Stimulated activated CD4-positive, alpha-beta T cell treated with anti-CD3 and anti-CD28 coated beads, Interleukin-4, amount 100 ng/mL, for 1 hour (primary cell): ENCODE results near the gene PATL1.
"Not testable (repeated sequence)": the region's sequence is repeated elsewhere in the genome, so short reads cannot be mapped to it uniquely, and the experiment has no call there.

Experiments used
- DNase-seq: peaks from one replicate; pipeline ENCODE4 v3.0.0-alpha.2; 2020

PATL1 gene, protein sequence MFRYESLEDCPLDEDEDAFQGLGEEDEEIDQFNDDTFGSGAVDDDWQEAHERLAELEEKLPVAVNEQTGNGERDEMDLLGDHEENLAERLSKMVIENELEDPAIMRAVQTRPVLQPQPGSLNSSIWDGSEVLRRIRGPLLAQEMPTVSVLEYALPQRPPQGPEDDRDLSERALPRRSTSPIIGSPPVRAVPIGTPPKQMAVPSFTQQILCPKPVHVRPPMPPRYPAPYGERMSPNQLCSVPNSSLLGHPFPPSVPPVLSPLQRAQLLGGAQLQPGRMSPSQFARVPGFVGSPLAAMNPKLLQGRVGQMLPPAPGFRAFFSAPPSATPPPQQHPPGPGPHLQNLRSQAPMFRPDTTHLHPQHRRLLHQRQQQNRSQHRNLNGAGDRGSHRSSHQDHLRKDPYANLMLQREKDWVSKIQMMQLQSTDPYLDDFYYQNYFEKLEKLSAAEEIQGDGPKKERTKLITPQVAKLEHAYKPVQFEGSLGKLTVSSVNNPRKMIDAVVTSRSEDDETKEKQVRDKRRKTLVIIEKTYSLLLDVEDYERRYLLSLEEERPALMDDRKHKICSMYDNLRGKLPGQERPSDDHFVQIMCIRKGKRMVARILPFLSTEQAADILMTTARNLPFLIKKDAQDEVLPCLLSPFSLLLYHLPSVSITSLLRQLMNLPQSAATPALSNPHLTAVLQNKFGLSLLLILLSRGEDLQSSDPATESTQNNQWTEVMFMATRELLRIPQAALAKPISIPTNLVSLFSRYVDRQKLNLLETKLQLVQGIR

DNA sequence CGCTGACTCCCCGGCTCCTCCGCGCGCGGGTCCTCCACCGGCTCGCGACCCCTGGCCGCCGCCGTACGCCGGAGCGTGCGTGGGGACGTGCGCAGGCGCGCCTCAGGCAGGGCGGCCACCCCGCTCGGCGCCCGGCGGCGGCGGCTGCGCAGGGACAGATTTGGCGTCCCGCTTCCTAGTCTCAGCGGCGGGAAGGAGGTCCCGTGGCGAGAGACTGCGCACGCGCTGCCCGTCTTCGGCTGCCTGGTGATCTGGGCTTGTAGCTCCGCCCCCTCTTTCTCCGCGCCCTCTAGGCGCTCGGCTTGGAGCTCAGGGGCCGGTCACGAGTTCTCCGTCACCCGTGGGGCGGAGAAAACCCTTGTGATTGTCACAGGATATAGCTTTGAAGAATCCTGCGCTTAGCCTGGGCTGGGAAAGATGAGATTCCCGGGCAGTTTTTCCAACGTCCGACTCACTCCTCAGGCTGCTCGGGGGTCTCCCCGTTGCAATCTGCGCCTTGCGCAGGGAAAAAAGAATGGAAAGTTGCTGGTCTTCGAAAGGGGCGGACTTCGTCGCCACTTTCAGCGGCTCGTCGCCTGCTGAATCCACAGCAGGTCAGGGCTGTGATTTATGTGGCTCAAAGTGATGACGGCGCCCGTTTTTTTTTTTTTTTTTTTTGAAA lies at the start of gene PATL1:
Gene PATL1, minus strand, starts transcription at position 88 of the 661 bp plus-strand sequence. CDS start 142 bp downstream, outside the sequence.
- DNase-seq: peak; percentile 99

- DNase-seq: no peak
These were observed 47.2 kb upstream of the PATL1 start for GRCh38 chr11:59716051-59716450.

DNA sequence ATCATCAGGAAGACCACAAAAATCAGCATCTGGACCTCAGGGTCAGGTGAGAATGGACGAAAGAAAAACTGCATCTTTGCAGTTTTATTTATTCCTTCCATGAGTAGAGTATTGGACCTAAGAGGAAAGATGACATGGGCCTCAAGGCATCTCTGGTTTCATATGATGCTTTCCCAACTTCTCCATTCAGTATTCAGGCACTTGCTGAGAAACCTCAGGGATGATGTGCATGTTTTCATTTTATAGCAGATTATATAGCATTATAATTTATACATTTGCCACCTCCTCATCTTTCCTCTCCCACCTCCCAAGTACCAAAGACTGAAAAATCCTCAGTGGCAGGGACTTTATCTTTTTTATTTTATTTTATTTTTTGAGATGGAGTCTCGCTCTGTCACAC lies 44.9 kb upstream of the PATL1 start, which contains the start of gene OR10V1:
Gene OR10V1, minus strand, starts transcription at position 101 of the 400 bp plus-strand sequence. Its CDS starts 0 bp downstream, at position 101.
- no peak for DNase-seq

DNA sequence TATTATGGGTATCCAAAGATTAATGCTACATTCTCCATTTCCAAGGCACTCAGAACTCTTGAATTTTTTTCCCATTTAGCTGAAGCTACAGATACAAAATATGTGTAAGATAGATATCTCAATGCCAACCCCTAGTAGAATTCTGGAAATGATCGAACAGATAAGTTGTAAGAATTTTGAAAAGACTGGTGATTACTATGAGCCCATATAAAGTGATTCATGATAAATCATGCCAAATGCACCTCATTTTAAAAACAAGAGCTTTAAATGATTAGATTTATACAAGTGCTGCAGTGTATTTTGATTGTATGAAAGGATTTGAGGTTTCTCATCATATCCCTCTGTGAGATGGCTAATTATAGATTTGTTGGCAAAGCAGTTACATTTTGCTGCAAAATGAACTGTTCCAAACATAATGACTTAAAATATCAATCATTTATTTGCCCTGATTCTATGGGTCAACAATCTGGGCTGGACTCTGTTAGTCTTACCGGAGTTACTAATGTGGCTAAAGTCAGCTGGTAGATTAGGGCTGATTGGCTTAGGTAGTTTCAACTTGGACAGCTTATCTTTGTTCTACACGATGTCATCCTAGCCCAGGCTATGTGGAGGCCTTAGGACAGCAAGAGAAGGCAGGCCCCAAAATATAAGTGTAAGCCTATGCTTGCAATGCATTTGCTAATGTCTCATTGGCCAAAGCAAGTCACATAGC lies 41.5 kb upstream of the PATL1 start:
- no peak for DNase-seq

DNA sequence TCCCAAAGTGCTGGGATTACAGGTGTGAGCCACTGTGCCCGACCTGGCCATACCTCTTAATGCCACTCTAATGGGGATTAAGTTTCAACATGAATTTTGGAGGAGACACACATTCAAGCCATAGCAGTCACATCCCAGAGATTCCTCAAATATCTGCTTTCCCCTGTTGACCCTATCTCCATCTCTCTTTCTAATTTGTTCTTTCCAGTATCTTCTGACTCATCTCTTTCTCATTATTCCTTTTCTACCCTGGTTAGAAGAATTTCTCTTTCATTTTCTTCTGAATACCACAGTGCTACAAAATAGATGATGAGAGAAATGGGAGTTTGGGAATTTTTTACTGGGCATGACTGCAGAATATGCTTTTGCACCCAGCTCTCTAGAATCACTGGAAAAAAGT lies 39.7 kb upstream of the PATL1 start:
- DNase-seq: no peak

DNA sequence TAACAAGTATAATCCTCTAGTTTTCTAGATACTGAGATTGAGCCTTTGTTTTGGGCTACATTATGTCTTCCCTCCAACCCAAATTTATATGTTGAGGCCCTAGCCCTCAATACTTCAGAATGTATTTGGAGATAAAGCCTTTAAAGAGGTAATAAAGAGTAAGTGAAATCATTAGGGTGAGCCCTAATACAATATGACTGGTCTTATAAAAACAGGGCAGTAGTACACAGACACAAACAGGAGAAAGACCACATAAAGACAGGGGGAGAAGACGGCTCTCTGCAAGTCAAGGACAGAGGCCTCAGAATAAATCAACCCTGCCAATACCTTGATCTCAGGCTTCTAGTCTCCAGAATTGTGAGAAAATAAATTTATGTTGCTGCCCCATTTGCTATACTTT lies 38.5 kb upstream of the PATL1 start:
- no peak for DNase-seq

DNA sequence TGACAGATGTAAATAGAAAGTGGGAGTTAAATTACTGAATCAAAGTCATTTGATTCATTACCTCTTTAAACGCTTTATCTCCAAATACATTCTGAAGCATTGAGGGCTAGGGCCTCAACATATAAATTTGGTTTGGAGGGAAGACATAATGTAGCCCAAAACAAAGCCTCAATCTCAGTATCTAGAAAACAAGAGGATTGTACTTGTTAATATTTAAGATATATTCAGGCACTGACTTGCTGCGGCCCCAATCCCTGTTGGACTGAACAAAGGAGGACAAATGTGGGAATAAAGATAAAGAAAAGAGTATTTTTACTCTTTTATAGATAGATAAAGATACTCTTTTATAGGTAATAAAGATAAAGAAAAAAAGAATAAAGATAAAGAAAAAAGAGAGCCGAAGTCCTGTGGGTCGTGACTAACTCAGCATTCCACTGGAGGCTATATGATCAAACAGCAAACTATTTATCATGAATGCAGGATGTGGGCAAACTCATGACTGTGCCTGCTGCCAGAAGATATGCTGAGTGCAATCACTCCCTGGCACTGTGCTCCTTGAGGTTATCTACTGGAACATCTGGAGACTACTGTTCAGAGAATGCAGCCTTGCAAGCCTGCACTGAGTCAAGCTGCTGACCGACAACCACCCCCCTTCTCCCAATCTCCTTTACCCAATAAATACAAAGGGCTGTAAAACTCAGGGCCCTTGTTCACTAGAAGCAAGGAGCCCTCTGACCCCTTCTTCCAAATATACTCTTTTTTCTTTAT lies 37.9 kb upstream of the PATL1 start:
- no peak for DNase-seq

GRCh38 chr11:59705294-59705693 lies 36.5 kb upstream of the PATL1 start:
- no peak for DNase-seq

- not testable (repeated sequence) for DNase-seq
These were observed 34.7 kb upstream of the PATL1 start for GRCh38 chr11:59703515-59703914.

- not testable (repeated sequence) for DNase-seq
These were observed 31.3 kb upstream of the PATL1 start for GRCh38 chr11:59700157-59700556.

DNA sequence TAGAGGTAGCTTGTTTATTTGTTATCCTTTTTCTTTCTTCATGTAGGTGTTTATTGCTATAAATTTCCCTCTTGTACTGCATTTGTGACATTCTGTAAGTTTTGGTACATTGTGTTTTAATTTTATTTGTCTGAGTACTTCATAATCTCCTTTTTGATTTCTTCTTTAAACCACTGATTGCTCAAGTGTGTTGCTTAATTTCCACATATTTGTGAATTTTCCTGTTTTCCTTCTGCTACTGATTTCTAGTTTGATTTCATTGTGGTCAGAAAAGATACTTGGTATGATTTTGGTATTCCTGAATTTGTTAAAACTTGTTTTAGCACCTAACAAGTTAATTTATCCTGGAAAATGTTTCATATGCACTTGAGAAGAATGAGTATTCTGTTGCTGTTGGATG lies 29.7 kb upstream of the PATL1 start:
- no peak for DNase-seq

DNA sequence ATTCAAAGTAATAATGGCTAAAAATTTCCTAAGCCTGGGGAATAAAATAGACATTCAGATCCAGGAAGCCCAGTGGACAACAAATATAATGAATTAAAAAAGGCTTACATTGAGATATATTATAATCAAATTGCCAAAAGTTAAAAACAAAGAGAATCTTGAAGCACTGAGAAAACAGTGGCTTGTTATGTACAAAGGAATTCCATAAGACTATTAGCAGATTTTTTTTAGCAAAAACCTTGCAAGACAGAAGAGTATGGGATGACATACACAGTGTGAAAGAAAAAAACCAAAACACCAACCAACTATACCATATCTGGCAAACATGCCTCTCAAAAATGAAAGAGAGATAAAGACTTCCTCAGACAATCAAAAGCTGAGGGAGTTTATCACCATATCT lies 24.1 kb upstream of the PATL1 start:
- no peak for DNase-seq

GRCh38 chr11:59691156-59691555 lies 22.3 kb upstream of the PATL1 start:
- no peak for DNase-seq

GRCh38 chr11:59689015-59689414 lies 20.2 kb upstream of the PATL1 start:
- DNase-seq: no peak

DNA sequence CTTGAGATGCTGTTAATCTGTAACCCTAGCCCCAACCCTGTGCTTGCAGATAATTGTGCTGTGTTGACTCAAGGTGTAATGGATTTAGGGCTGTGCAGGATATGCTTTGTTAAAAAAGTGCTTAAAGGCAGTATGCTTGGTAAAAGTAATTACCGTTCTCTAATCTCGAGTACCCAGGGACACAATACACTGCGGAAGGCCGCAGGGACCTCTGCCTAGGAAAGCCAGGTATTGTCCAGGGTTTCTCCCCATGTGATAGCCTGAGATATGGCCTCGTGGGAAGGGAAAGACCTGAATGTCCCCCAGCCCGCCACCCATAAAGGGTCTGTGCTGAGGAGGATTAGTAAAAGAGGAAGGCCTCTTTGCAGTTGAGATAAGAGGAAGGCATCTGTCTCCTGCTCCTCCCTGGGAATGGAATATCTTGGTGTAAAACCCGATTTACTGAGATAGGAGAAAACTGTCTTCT lies 12.5 kb upstream of the PATL1 start:
- not testable (repeated sequence) for DNase-seq

- DNase-seq: peak; percentile 52
These were observed 11.7 kb upstream of the PATL1 start for GRCh38 chr11:59680287-59681154.

DNA sequence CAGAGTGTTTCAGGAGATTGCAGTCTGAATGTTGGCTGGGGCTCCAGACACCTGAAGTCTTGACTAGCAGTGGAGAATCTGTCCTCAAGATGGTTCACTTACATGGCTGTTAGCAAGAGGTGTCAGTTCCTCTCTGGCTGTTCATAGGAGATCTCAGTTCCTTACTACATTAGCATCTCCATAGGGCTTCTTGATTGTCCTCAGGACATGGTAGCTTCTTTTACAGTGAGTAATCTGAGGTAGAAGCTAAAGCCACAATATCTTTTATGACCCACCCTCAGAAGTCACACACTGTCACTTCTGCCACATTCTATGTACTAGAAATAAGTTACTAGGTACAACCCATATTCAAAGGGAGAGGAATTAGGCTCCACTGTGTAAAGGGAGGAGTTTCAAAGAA lies 10.5 kb upstream of the PATL1 start:
- no peak for DNase-seq

GRCh38 chr11:59678813-59679165 lies 10.0 kb upstream of the PATL1 start:
- no peak for DNase-seq

- DNase-seq: no peak
These were observed 9.4 kb upstream of the PATL1 start for GRCh38 chr11:59678118-59678812.

DNA sequence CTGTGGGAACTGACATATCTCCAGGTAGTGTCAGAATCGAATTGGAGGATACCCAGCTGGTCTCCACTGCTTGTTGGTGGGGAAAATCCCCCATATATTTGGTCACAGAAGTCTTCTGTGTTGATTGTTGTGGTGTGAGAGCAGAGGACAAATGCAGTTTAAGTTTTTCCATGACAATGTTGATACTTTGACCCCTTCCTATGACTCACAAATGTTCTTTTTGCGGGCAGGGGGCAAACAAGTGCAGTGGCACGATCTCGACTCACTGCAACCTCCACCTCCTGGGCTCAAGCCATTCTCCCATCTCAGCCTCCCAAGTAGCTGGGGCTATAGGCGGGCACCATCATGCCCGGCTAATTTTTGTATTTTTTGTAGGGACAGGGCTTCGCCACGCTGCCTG lies 7.4 kb upstream of the PATL1 start:
- no peak for DNase-seq
